Endodermal cell (in vitro differentiated cells): ENCODE measurements around the gene MEGF8. TPM values are rescaled to one million over a fixed set of nuclear protein-coding genes. Genes with fewer than 3 reads are reported as not detected.

Source experiments
- DNase-seq: peaks from one replicate; pipeline ENCODE4 v3.0.0-alpha.2; 2017
- H3K27ac ChIP-seq: 2 replicates; pipeline ENCODE4 v1.5.1; 2013; ENCODE audit warnings: mild to moderate bottlenecking, low read depth, low read length, moderate library complexity
- H3K27me3 ChIP-seq: 2 replicates; pipeline ENCODE4 v1.6.1; 2013; ENCODE audit warnings: mild to moderate bottlenecking, low read length, moderate library complexity; ENCODE audit not compliant: insufficient read depth, control insufficient read depth, poor library complexity, severe bottlenecking
- H3K36me3 ChIP-seq: 2 replicates; pipeline ENCODE4 v1.7.0; 2013; ENCODE audit warnings: mild to moderate bottlenecking, low read length, moderate library complexity; ENCODE audit not compliant: control insufficient read depth, insufficient read depth
- H3K4me1 ChIP-seq: one replicate; pipeline ENCODE4 v1.7.0; 2013; ENCODE audit warnings: low read length; ENCODE audit not compliant: control insufficient read depth, insufficient read depth
- H3K4me3 ChIP-seq: 2 replicates; pipeline ENCODE4 v1.5.1; 2013; ENCODE audit warnings: mild to moderate bottlenecking, low read length, moderate library complexity
- H3K9ac ChIP-seq: 2 replicates; pipeline ENCODE4 v1.6.1; 2013; ENCODE audit warnings: mild to moderate bottlenecking, low read length, moderate library complexity; ENCODE audit not compliant: poor library complexity, severe bottlenecking; ENCODE audit errors: extremely low read depth
- H3K9me3 ChIP-seq: 2 replicates; pipeline ENCODE4 v1.6.1; 2013; ENCODE audit warnings: mild to moderate bottlenecking, low read length, moderate library complexity; ENCODE audit not compliant: control insufficient read depth
- H3K27ac Mint-ChIP-seq: 2 replicates; pipeline ENCODE4 v1.8.0; 2020; ENCODE audit warnings: mixed read lengths
- H3K27me3 Mint-ChIP-seq: 2 replicates; pipeline ENCODE4 v1.8.0; 2021; ENCODE audit warnings: mild to moderate bottlenecking, mixed read lengths; ENCODE audit not compliant: insufficient read depth
- H3K36me3 Mint-ChIP-seq: 2 replicates; pipeline ENCODE4 v1.8.0; 2020; ENCODE audit warnings: low read depth, mixed read lengths
- H3K4me1 Mint-ChIP-seq: 2 replicates; pipeline ENCODE4 v1.8.0; 2020; ENCODE audit warnings: mixed read lengths
- H3K4me3 Mint-ChIP-seq: 2 replicates; pipeline ENCODE4 v1.8.0; 2020; ENCODE audit warnings: mild to moderate bottlenecking, moderate library complexity, mixed read lengths
- H3K9me3 Mint-ChIP-seq: 2 replicates; pipeline ENCODE4 v1.8.0; 2020; ENCODE audit warnings: mild to moderate bottlenecking, mixed read lengths
- WGBS, 2 experiments: methylation state at CpG; one replicate each; pipeline versions ENCODE4 v1.1.5 to v1.1.7; 2013; ENCODE audit warnings: missing lambda C conversion rate in 2 of 2, mixed read lengths in 1 of 2; ENCODE audit not compliant: insufficient coverage in 1 of 2, insufficient read length in 1 of 2; 5-methylcytosine and 5-hydroxymethylcytosine counted together
- total RNA-seq, 2 donors: library from RNA; stranded (reverse); fragmentation: NEBNext Ultra II Directional in 1 of 2; extraction: Animal tissue kit (Norgen Biotek cat#: 25700) in 1 of 2; gene quantifications; 2 replicates in 1 of 2; 3 replicates in 1 of 2; pipeline ENCODE4 v1.2.1, GENCODE V29; 2021
- TF ChIP-seq, protein P1 (sequence below): fragments of 200-600 bp; sonication (generic); conservative IDR thresholded peaks from 2 replicates; pipeline ENCODE4 v1.5.0; 2021; ENCODE audit warnings: antibody characterized with exemption, mild to moderate bottlenecking

Gene MEGF8
- total RNA-seq, 2 donors from 2014 or later: 48.0 to 51.4 TPM

DNA sequence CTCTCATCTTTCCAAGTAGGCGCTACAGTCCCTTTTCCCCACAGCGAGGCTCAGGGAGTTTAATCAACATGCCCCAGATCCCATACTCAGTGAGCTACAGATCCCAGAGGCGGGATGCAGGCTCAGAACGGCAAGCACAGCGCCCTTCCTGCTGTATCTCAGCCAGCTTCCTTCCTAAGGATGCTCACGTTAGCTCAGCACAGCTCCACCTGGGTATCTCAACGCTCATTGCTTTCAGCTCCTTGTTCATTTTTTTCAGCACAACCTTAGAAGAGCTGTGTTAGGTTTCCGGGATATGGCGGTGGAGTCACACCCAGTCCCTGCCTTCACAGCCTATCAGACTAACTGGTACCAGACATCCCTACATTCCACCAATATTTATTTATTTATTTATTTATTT is 3.1 kb upstream of the MEGF8 start:
- peaks cover 57% of the 10 kb centered on the region for H3K27me3 Mint-ChIP-seq
- Histone ChIP-seq H3K27me3 (peaks cover 49% of the 10 kb centered on the region), H3K9me3 (no peaks in the 10 kb centered on the region), H3K27ac (no peak overlapping the region), H3K9ac (no peak overlapping the region), H3K36me3 (no peaks in the 10 kb centered on the region), H3K4me1 (no peaks in the 10 kb centered on the region), H3K4me3 (no peak overlapping the region)
- no peaks in the 10 kb centered on the region for H3K36me3 Mint-ChIP-seq
- H3K4me3 Mint-ChIP-seq: no peak overlapping the region
- TF ChIP-seq, protein P1, sequence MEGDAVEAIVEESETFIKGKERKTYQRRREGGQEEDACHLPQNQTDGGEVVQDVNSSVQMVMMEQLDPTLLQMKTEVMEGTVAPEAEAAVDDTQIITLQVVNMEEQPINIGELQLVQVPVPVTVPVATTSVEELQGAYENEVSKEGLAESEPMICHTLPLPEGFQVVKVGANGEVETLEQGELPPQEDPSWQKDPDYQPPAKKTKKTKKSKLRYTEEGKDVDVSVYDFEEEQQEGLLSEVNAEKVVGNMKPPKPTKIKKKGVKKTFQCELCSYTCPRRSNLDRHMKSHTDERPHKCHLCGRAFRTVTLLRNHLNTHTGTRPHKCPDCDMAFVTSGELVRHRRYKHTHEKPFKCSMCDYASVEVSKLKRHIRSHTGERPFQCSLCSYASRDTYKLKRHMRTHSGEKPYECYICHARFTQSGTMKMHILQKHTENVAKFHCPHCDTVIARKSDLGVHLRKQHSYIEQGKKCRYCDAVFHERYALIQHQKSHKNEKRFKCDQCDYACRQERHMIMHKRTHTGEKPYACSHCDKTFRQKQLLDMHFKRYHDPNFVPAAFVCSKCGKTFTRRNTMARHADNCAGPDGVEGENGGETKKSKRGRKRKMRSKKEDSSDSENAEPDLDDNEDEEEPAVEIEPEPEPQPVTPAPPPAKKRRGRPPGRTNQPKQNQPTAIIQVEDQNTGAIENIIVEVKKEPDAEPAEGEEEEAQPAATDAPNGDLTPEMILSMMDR: no peak
- H3K4me1 Mint-ChIP-seq: peaks cover 3% of the 10 kb centered on the region
- H3K27ac Mint-ChIP-seq: no peak overlapping the region
- H3K9me3 Mint-ChIP-seq: no peaks in the 10 kb centered on the region
- 85 to 91% methylated on average over 7 to 9 of the region's 9 CpGs for WGBS, 2 experiments
- DNase-seq: no peak

- Mint-ChIP-seq H3K9me3 (no peaks in the 10 kb centered on the region), H3K36me3 (no peaks in the 10 kb centered on the region), H3K4me3 (peak overlapping the region; percentile 44), H3K4me1 (peaks cover 3% of the 10 kb centered on the region), H3K27ac (no peak overlapping the region), H3K27me3 (peaks cover 55% of the 10 kb centered on the region)
- H3K9me3 ChIP-seq: no peaks in the 10 kb centered on the region
- H3K4me1 ChIP-seq: no peaks in the 10 kb centered on the region
- peaks cover 49% of the 10 kb centered on the region for H3K27me3 ChIP-seq
- no peak overlapping the region for H3K4me3 ChIP-seq
- no peak overlapping the region for H3K27ac ChIP-seq
- H3K9ac ChIP-seq: no peak overlapping the region
- DNase-seq: peak; percentile 82
- WGBS, 2 experiments: 20 to 25% methylated on average over 21 to 29 of the region's 29 CpGs
- no peaks in the 10 kb centered on the region for H3K36me3 ChIP-seq
- TF ChIP-seq, protein P1: no peak
These were observed 2.0 kb upstream of the MEGF8 start for GRCh38 chr19:42323473-42323851.

- peaks cover 55% of the 10 kb centered on the region for H3K27me3 Mint-ChIP-seq
- no peak overlapping the region for H3K27ac Mint-ChIP-seq
- H3K9me3 Mint-ChIP-seq: no peaks in the 10 kb centered on the region
- H3K4me3 ChIP-seq: no peak overlapping the region
- H3K4me1 ChIP-seq: no peaks in the 10 kb centered on the region
- H3K27me3 ChIP-seq: peaks cover 49% of the 10 kb centered on the region
- no peaks in the 10 kb centered on the region for H3K9me3 ChIP-seq
- H3K9ac ChIP-seq: no peak overlapping the region
- TF ChIP-seq, protein P1: no peak
- H3K4me1 Mint-ChIP-seq: peaks cover 3% of the 10 kb centered on the region
- no peaks in the 10 kb centered on the region for H3K36me3 Mint-ChIP-seq
- WGBS, 2 experiments: 6 to 9% methylated on average over 16 to 92 of the region's 92 CpGs
- no peak overlapping the region for H3K27ac ChIP-seq
- DNase-seq: peak; percentile 73
- H3K36me3 ChIP-seq: no peaks in the 10 kb centered on the region
- peak overlapping the region; percentile 79 for H3K4me3 Mint-ChIP-seq
These were observed 1.4 kb upstream of the MEGF8 start for GRCh38 chr19:42323852-42324654.
